ENCODE results near the gene CRNN. TPM values are rescaled to one million over a fixed set of nuclear protein-coding genes. Genes with fewer than 3 reads are reported as not detected.

CRNN gene
- total RNA-seq, 6 experiments from 2014 or later = not detected

DNA sequence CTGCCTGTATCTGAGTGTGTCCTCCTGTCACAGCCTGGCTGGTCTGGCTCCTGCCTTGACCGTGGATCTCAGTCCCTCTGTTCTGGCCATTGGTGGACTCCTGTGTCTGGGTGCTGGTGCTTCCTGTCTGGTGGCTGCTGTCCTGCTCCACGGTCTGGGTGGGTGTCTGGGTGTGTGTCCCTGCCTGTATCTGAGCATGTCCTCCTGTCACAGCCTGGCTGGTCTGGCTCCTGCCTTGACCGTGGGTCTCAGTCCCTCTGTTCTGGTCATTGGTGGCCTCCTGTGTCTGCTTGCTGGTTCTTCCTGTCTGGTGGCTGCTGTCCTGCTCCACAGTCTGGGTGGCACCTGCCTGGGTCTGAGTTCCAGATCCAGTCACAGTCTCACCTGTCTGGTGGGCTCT is 4.0 kb downstream of the CRNN start:
- peaks cover 4% of the 10 kb centered on the region for H3K27me3 Mint-ChIP-seq (ENCODE audit: insufficient read depth)
- no peaks in the 10 kb centered on the region for H3K36me3 Mint-ChIP-seq (ENCODE audit: low read depth)
- DNase-seq = no peak
- H3K27ac Mint-ChIP-seq = no peak overlapping the region
- peaks cover 16% of the 10 kb centered on the region for H3K9me3 Mint-ChIP-seq
- H3K4me1 Mint-ChIP-seq (ENCODE audit: low read depth) = no peaks in the 10 kb centered on the region
- TF ChIP-seq, protein P1, sequence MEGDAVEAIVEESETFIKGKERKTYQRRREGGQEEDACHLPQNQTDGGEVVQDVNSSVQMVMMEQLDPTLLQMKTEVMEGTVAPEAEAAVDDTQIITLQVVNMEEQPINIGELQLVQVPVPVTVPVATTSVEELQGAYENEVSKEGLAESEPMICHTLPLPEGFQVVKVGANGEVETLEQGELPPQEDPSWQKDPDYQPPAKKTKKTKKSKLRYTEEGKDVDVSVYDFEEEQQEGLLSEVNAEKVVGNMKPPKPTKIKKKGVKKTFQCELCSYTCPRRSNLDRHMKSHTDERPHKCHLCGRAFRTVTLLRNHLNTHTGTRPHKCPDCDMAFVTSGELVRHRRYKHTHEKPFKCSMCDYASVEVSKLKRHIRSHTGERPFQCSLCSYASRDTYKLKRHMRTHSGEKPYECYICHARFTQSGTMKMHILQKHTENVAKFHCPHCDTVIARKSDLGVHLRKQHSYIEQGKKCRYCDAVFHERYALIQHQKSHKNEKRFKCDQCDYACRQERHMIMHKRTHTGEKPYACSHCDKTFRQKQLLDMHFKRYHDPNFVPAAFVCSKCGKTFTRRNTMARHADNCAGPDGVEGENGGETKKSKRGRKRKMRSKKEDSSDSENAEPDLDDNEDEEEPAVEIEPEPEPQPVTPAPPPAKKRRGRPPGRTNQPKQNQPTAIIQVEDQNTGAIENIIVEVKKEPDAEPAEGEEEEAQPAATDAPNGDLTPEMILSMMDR (IDR thresholded peaks at IDR 0.05) = no peak
- no peak overlapping the region for H3K4me3 Mint-ChIP-seq

DNA sequence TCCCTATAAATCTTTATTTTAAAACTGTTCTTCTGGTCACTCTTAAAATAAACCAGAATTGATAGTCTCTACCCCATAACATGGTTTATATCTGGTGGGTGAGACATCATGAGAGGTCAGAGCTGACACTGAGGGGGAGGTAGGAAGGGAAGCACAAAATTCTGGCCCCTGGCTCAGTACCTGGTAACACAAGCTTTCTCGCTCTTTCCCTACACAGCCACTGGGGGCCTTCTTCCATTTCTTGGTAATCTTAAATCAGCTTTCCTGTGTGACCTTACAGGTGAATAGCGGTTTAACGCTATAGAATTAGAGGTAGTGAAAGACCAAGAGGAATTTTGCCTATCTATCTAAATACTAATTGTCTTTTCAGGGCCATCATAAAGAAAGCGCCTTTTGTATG is 5.4 kb downstream of the CRNN start:
- Mint-ChIP-seq H3K4me3 (no peak overlapping the region), H3K27ac (no peak overlapping the region), H3K36me3 (ENCODE audit: low read depth) (no peaks in the 10 kb centered on the region), H3K27me3 (ENCODE audit: insufficient read depth) (peaks cover 4% of the 10 kb centered on the region), H3K4me1 (ENCODE audit: low read depth) (no peaks in the 10 kb centered on the region), H3K9me3 (peaks cover 21% of the 10 kb centered on the region)
- DNase-seq = no peak
- TF ChIP-seq, protein P1 (IDR thresholded peaks at IDR 0.05) = no peak

DNA sequence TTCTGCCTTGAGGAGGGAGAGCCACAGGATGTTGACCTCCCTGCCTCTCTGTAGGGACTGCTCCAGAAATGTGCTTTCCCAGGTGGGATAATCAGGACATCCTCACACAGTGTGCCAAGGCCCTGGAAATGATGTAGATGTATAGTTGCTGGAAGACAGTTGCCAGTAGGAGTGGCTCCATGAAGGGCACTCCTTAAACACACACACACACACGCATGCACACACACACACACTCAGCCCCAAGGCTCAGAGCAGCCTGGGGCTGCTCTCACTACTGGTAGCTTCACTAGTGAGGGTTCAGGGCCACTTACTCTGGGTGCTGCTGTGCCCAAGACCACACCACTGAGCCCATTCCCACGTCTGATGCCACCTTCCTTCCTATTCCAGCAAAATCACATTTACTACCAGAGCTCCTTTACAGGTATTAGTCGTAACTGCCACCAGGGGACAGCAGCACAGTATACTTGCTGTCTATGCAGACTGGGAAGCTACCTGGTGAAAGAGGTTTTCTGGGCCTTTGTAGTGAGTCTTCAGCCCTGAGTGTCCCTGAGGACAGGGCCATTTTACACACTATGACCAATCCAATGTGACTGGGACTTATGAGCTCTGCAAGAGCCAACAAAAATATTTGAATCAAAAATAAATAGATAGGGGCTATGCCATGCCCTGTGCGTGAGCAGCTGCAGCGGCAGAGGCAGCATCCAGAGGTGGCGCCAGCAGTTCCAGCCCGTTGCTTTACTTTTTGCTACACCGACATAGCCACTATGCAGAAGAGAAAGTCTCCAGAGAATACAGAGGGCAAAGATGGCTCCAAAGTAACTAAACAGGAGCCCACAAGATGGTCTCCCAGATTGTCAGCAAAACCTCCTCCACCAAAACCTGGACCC is 15.0 kb downstream of the CRNN start:
- no peaks in the 10 kb centered on the region for H3K36me3 Mint-ChIP-seq (ENCODE audit: low read depth)
- DNase-seq = peak; percentile 4
- no peaks in the 10 kb centered on the region; the same call in 1 of the 2 replicates for H3K27me3 Mint-ChIP-seq (ENCODE audit: insufficient read depth)
- no peaks in the 10 kb centered on the region for H3K4me1 Mint-ChIP-seq (ENCODE audit: low read depth)
- no peak overlapping the region for H3K27ac Mint-ChIP-seq
- H3K4me3 Mint-ChIP-seq = no peak overlapping the region
- TF ChIP-seq, protein P1 (IDR thresholded peaks at IDR 0.05) = peak; percentile 48; the same call in 1 of the 2 replicates
- no peaks in the 10 kb centered on the region for H3K9me3 Mint-ChIP-seq

DNA sequence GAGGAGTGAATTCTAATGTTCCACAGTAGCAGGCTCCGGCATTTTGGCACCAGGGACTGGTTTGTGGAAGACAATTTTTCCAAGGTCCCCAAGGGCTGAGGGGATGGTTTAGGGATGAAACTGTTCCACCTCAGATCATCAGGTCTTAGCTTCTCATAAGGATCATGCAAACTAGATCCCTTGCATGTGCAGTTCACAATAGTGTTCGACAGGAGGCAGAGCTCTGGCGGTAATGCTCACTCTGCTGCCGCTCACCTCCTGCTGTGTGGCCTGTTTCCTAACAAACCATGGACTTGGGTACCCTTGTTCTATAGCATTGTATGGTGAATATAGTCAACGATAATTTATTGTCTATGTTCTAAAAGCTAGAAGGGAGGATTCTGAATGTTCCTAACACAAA is 16.6 kb downstream of the CRNN start:
- DNase-seq = no peak
- Mint-ChIP-seq H3K4me3 (no peak overlapping the region), H3K36me3 (ENCODE audit: low read depth) (no peaks in the 10 kb centered on the region), H3K27ac (no peak overlapping the region), H3K4me1 (ENCODE audit: low read depth) (no peaks in the 10 kb centered on the region), H3K9me3 (no peaks in the 10 kb centered on the region), H3K27me3 (ENCODE audit: insufficient read depth) (peaks cover 1% of the 10 kb centered on the region; the same call in 1 of the 2 replicates)
- TF ChIP-seq, protein P1 (IDR thresholded peaks at IDR 0.05) = peak; percentile 45; the same call in 1 of the 2 replicates

DNA sequence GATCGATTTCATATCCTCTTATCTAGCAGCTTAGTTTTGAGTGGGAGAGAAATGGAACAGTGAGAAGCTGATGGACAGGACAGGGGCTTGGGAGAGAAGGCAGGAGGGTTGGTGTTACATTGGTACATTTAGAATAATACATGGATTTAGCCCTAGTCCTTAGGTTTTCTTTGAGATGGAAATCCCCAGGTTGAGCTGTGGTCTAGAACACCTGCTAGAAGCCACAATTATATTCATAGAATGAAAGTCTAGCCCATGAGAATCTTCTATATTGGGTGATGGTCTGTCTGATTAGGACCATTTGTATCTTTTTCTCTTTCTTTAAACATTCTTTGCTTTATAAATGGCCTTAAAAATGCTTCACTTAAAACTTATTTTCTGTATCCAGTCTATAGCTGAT is 19.9 kb downstream of the CRNN start:
- H3K36me3 Mint-ChIP-seq (ENCODE audit: low read depth) = no peaks in the 10 kb centered on the region
- H3K27me3 Mint-ChIP-seq (ENCODE audit: insufficient read depth) = peaks cover 1% of the 10 kb centered on the region; the same call in 1 of the 2 replicates
- peaks cover 9% of the 10 kb centered on the region for H3K9me3 Mint-ChIP-seq
- H3K4me3 Mint-ChIP-seq = no peak overlapping the region
- H3K4me1 Mint-ChIP-seq (ENCODE audit: low read depth) = no peaks in the 10 kb centered on the region
- no peak overlapping the region for H3K27ac Mint-ChIP-seq
- TF ChIP-seq, protein P1 (IDR thresholded peaks at IDR 0.05) = no peak
- no peak for DNase-seq

All from HFFc6 (cell line).